Measurements from ENCODE around the gene IQSEC1.
"Not testable (repeated sequence)": the region's sequence is repeated elsewhere in the genome, so short reads cannot be mapped to it uniquely, and the experiment has no call there.

Gene IQSEC1

GRCh38 chr3:12879191-12879815, 193.9 kb downstream of the IQSEC1 start:
- no peak for DNase-seq
- no peak overlapping the region for H3K4ac ChIP-seq (ENCODE audit: low read depth in 1 of 2, low read length in 2 of 2)
- WGBS = 93% methylated on average over 5 of the region's 5 CpGs

GRCh38 chr3:12878758-12879157, 194.5 kb downstream of the IQSEC1 start:
- H3K4me2 ChIP-seq (ENCODE audit: low read length, poor library complexity, severe bottlenecking); H3K27ac ChIP-seq (ENCODE audit: low read length, poor library complexity, severe bottlenecking); H3K4ac ChIP-seq (ENCODE audit: low read depth in 1 of 2, low read length in 2 of 2); H4K8ac ChIP-seq (ENCODE audit: low read length); H2BK15ac ChIP-seq (ENCODE audit: low read depth, poor library complexity, severe bottlenecking); H3K4me3 ChIP-seq (ENCODE audit: insufficient read depth in 1 of 2, low read depth in 1 of 2, low read length in 2 of 2); H3K9ac ChIP-seq (ENCODE audit: low read length); H2BK120ac ChIP-seq (ENCODE audit: low read depth, low read length); H3K18ac ChIP-seq (ENCODE audit: low read depth in 1 of 2, low read length in 2 of 2); H3K14ac ChIP-seq (ENCODE audit: low read length in 2 of 2); H2BK12ac ChIP-seq (ENCODE audit: low read length in 2 of 2); H3K9me3 ChIP-seq (ENCODE audit: control insufficient read depth, low read length); H3K79me1 ChIP-seq (replicated peaks; ENCODE audit: low read length, poor library complexity, severe bottlenecking); H3K23ac ChIP-seq (ENCODE audit: low read length in 2 of 2); DNase-seq; H3K4me1 ChIP-seq (ENCODE audit: control insufficient read depth, insufficient read depth, low read depth, low read length); H4K91ac ChIP-seq (ENCODE audit: low read length); H2AK5ac ChIP-seq (ENCODE audit: low read length, severe bottlenecking); H2AFZ ChIP-seq (ENCODE audit: low read depth, low read length); H3K36me3 ChIP-seq (ENCODE audit: control insufficient read depth in 1 of 2, insufficient read depth in 2 of 2, low read depth in 1 of 2, low read length in 2 of 2); H2BK5ac ChIP-seq (ENCODE audit: low read depth, low read length, poor library complexity, severe bottlenecking): not testable (repeated sequence)
- peaks cover 0 to 27% of the 10 kb centered on the region in 2 experiments for H3K27me3 ChIP-seq (ENCODE audit: control insufficient read depth in 1 of 2, insufficient read depth in 1 of 2, low read length in 2 of 2)
- WGBS = 64% methylated on average over 2 of the region's 2 CpGs

More at GRCh38 chr3:12879191-12879815, 193.9 kb downstream of the IQSEC1 start:
- Histone ChIP-seq H3K36me3 (ENCODE audit: control insufficient read depth in 1 of 2, insufficient read depth in 2 of 2, low read depth in 1 of 2, low read length in 2 of 2) (no peaks in the 10 kb centered on the region), H3K4me1 (ENCODE audit: control insufficient read depth, insufficient read depth, low read depth, low read length) (peaks cover 11% of the 10 kb centered on the region), H3K14ac (ENCODE audit: low read length in 2 of 2) (no peak overlapping the region), H2BK12ac (ENCODE audit: low read length in 2 of 2) (no peak overlapping the region), H2AK5ac (ENCODE audit: low read length, severe bottlenecking) (no peak overlapping the region), H3K27ac (ENCODE audit: low read length, poor library complexity, severe bottlenecking) (no peak overlapping the region), H2AFZ (ENCODE audit: low read depth, low read length) (no peak overlapping the region), H3K23ac (ENCODE audit: low read length in 2 of 2) (no peak overlapping the region), H2BK15ac (ENCODE audit: low read depth, poor library complexity, severe bottlenecking) (no peak overlapping the region), H3K79me1 (replicated peaks; ENCODE audit: low read length, poor library complexity, severe bottlenecking) (no peaks in the 10 kb centered on the region), H3K27me3 (ENCODE audit: control insufficient read depth in 1 of 2, insufficient read depth in 1 of 2, low read length in 2 of 2) (peaks cover 0 to 31% of the 10 kb centered on the region in 2 experiments), H3K18ac (ENCODE audit: low read depth in 1 of 2, low read length in 2 of 2) (no peak overlapping the region), H3K4me2 (ENCODE audit: low read length, poor library complexity, severe bottlenecking) (no peak overlapping the region), H4K91ac (ENCODE audit: low read length) (no peak overlapping the region), H2BK120ac (ENCODE audit: low read depth, low read length) (no peak overlapping the region), H2BK5ac (ENCODE audit: low read depth, low read length, poor library complexity, severe bottlenecking) (no peak overlapping the region), H3K9me3 (ENCODE audit: control insufficient read depth, low read length) (no peaks in the 10 kb centered on the region), H3K9ac (ENCODE audit: low read length) (no peak overlapping the region), H3K4me3 (ENCODE audit: insufficient read depth in 1 of 2, low read depth in 1 of 2, low read length in 2 of 2) (no peak overlapping the region), H4K8ac (ENCODE audit: low read length) (no peak overlapping the region)

- Histone ChIP-seq H2BK5ac (ENCODE audit: low read depth, low read length, poor library complexity, severe bottlenecking) (no peak overlapping the region), H4K8ac (ENCODE audit: low read length) (no peak overlapping the region), H3K4me3 (ENCODE audit: insufficient read depth in 1 of 2, low read depth in 1 of 2, low read length in 2 of 2) (no peak overlapping the region), H3K9ac (ENCODE audit: low read length) (no peak overlapping the region), H3K4me2 (ENCODE audit: low read length, poor library complexity, severe bottlenecking) (no peak overlapping the region), H3K27ac (ENCODE audit: low read length, poor library complexity, severe bottlenecking) (no peak overlapping the region), H3K27me3 (ENCODE audit: control insufficient read depth in 1 of 2, insufficient read depth in 1 of 2, low read length in 2 of 2) (peaks cover under 1 to 24% of the 10 kb centered on the region in 2 experiments), H2BK12ac (ENCODE audit: low read length in 2 of 2) (no peak overlapping the region), H3K14ac (ENCODE audit: low read length in 2 of 2) (no peak overlapping the region), H3K79me1 (replicated peaks; ENCODE audit: low read length, poor library complexity, severe bottlenecking) (no peaks in the 10 kb centered on the region), H2BK15ac (ENCODE audit: low read depth, poor library complexity, severe bottlenecking) (no peak overlapping the region), H2AFZ (ENCODE audit: low read depth, low read length) (no peak overlapping the region), H3K4me1 (ENCODE audit: control insufficient read depth, insufficient read depth, low read depth, low read length) (peaks cover 9% of the 10 kb centered on the region), H4K91ac (ENCODE audit: low read length) (no peak overlapping the region), H3K36me3 (ENCODE audit: control insufficient read depth in 1 of 2, insufficient read depth in 2 of 2, low read depth in 1 of 2, low read length in 2 of 2) (no peaks in the 10 kb centered on the region), H3K23ac (ENCODE audit: low read length in 2 of 2) (no peak overlapping the region), H3K9me3 (ENCODE audit: control insufficient read depth, low read length) (no peaks in the 10 kb centered on the region), H2AK5ac (ENCODE audit: low read length, severe bottlenecking) (no peak overlapping the region), H3K18ac (ENCODE audit: low read depth in 1 of 2, low read length in 2 of 2) (no peak overlapping the region), H2BK120ac (ENCODE audit: low read depth, low read length) (no peak overlapping the region), H3K4ac (ENCODE audit: low read depth in 1 of 2, low read length in 2 of 2) (no peak overlapping the region)
- 75% methylated on average over 2 of the region's 2 CpGs for WGBS
- no peak for DNase-seq
These were observed 195.1 kb downstream of the IQSEC1 start for GRCh38 chr3:12878141-12878574.

GRCh38 chr3:12877040-12877439, 196.2 kb downstream of the IQSEC1 start:
- H2BK5ac ChIP-seq (ENCODE audit: low read depth, low read length, poor library complexity, severe bottlenecking) = no peak overlapping the region
- no peak overlapping the region for H3K23ac ChIP-seq (ENCODE audit: low read length in 2 of 2)
- no peak overlapping the region for H2BK120ac ChIP-seq (ENCODE audit: low read depth, low read length)
- H3K9me3 ChIP-seq (ENCODE audit: control insufficient read depth, low read length) = no peaks in the 10 kb centered on the region
- no peak overlapping the region for H4K8ac ChIP-seq (ENCODE audit: low read length)
- no peak overlapping the region for H3K4me3 ChIP-seq (ENCODE audit: insufficient read depth in 1 of 2, low read depth in 1 of 2, low read length in 2 of 2)
- no peak overlapping the region for H3K18ac ChIP-seq (ENCODE audit: low read depth in 1 of 2, low read length in 2 of 2)
- peaks cover 9% of the 10 kb centered on the region for H3K4me1 ChIP-seq (ENCODE audit: control insufficient read depth, insufficient read depth, low read depth, low read length)
- H3K79me1 ChIP-seq (replicated peaks; ENCODE audit: low read length, poor library complexity, severe bottlenecking) = no peaks in the 10 kb centered on the region
- no peak overlapping the region for H2BK12ac ChIP-seq (ENCODE audit: low read length in 2 of 2)
- no peak overlapping the region for H2AFZ ChIP-seq (ENCODE audit: low read depth, low read length)
- H3K4me2 ChIP-seq (ENCODE audit: low read length, poor library complexity, severe bottlenecking) = no peak overlapping the region
- no peak overlapping the region for H3K4ac ChIP-seq (ENCODE audit: low read depth in 1 of 2, low read length in 2 of 2)
- 90% methylated on average over 7 of the region's 7 CpGs for WGBS
- H3K36me3 ChIP-seq (ENCODE audit: control insufficient read depth in 1 of 2, insufficient read depth in 2 of 2, low read depth in 1 of 2, low read length in 2 of 2) = no peaks in the 10 kb centered on the region
- no peak overlapping the region for H3K27ac ChIP-seq (ENCODE audit: low read length, poor library complexity, severe bottlenecking)
- no peak overlapping the region for H2BK15ac ChIP-seq (ENCODE audit: low read depth, poor library complexity, severe bottlenecking)
- H2AK5ac ChIP-seq (ENCODE audit: low read length, severe bottlenecking) = no peak overlapping the region
- no peak overlapping the region for H3K9ac ChIP-seq (ENCODE audit: low read length)
- no peak overlapping the region for H3K14ac ChIP-seq (ENCODE audit: low read length in 2 of 2)
- no peak for DNase-seq
- H4K91ac ChIP-seq (ENCODE audit: low read length) = no peak overlapping the region
- peaks cover 6 to 24% of the 10 kb centered on the region in 2 experiments for H3K27me3 ChIP-seq (ENCODE audit: control insufficient read depth in 1 of 2, insufficient read depth in 1 of 2, low read length in 2 of 2)

All from mesenchymal stem cell (in vitro differentiated cells and primary cell).